Left lung (tissue), 10 donors: ENCODE measurements around the gene PNLIP. TPM values are rescaled to one million over a fixed set of nuclear protein-coding genes. Genes with fewer than 3 reads are reported as not detected.

ENCODE experiments used
- ATAC-seq: fragments of 200-7000 bp; cut with Tn5 transposase; one replicate; pipeline ENCODE4 v1.9.1; 2020; ENCODE audit warnings: moderate library complexity
- DNase-seq, 4 donors: peaks; one replicate each; pipeline ENCODE4 v3.0.0-alpha.2; 2013 to 2020
- H3K27ac ChIP-seq, 2 donors: fragments of 200-600 bp; sonication (generic) in 1 of 2; one replicate each; pipeline versions ENCODE4 v1.5.0 to v1.8.0; 2020 to 2021
- H3K27me3 ChIP-seq, 2 donors: fragments of 200-600 bp; sonication (generic) in 1 of 2; one replicate each; pipeline versions ENCODE4 v1.5.0 to v1.8.0; 2020 to 2021
- H3K36me3 ChIP-seq, 2 donors: fragments of 200-600 bp; sonication (generic) in 1 of 2; one replicate each; pipeline versions ENCODE4 v1.5.0 to v1.8.0; 2020 to 2021
- H3K4me1 ChIP-seq, 2 donors: fragments of 200-600 bp; one replicate each; pipeline ENCODE4 v1.8.0; 2021
- H3K4me3 ChIP-seq, 2 donors: fragments of 200-600 bp; sonication (generic) in 1 of 2; one replicate each; pipeline versions ENCODE4 v1.5.0 to v1.8.0; 2020 to 2021; ENCODE audit warnings: mild to moderate bottlenecking in 1 of 2
- H3K9me3 ChIP-seq, 2 donors: fragments of 200-600 bp; sonication (generic) in 1 of 2; one replicate each; pipeline versions ENCODE4 v1.5.0 to v1.8.0; 2020 to 2021
- intact Hi-C, 2 donors: fragments of 100-400 bp; cut with DNase I; formaldehyde crosslinking; loops; one replicate each; pipeline versions ENCODE4 v1.11.2 to v1.14.2; 2022
- polyA plus RNA-seq, 6 donors: library from polyadenylated mRNA; unstranded; fragments of 120-200 nt; gene quantifications; one replicate each; pipeline ENCODE4 v1.2.1, GENCODE V29; 2013; ENCODE audit not compliant: insufficient read length in 6 of 6
- total RNA-seq, 2 donors: library from RNA; stranded (reverse); fragmentation: NEBNext Ultra II Directional; extraction: Animal tissue kit (Norgen Biotek cat#: 25700); gene quantifications; one replicate each; pipeline ENCODE4 v1.2.1, GENCODE V29; 2021
- TF ChIP-seq, protein P1 (sequence below), 2 donors: fragments of 200-600 bp; sonication (generic) in 1 of 2; IDR thresholded peaks; one replicate each; pipeline versions ENCODE4 v1.5.0 to v1.8.0; 2021; ENCODE audit warnings: antibody characterized with exemption in 2 of 2
- donor health status: DM: no; HTN: yes; CAD: no.
- donor health status: DM: no; HTN: no; CAD: no.

The PNLIP gene
- total and polyA plus RNA-seq, 8 donors: not detected

DNA sequence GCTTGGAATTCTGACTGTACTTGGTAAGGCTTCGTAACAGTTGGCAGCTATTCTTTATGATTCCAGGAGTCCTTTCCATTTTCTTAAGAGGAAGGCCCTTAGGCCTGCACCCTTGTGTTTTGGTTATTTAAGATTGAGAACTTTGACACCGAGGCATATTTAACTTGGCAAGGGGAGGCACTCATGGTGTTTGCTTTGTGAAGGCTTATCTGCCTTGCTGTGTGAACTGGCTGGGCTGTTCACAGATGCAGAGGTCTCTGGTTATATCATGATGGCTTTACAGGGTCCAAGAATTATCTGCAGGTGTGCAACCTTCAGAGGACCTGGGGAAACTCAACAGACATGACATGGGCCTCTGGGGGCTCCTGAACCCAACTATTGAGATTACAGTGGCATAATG lies 44.2 kb downstream of the PNLIP start:
- no peak overlapping the region for H3K4me3 ChIP-seq
- H3K27me3 ChIP-seq: no peaks in the 10 kb centered on the region
- intact Hi-C loops: no loop called here
- H3K36me3 ChIP-seq: no peaks in the 10 kb centered on the region
- no peak overlapping the region for H3K27ac ChIP-seq
- TF ChIP-seq, protein P1, sequence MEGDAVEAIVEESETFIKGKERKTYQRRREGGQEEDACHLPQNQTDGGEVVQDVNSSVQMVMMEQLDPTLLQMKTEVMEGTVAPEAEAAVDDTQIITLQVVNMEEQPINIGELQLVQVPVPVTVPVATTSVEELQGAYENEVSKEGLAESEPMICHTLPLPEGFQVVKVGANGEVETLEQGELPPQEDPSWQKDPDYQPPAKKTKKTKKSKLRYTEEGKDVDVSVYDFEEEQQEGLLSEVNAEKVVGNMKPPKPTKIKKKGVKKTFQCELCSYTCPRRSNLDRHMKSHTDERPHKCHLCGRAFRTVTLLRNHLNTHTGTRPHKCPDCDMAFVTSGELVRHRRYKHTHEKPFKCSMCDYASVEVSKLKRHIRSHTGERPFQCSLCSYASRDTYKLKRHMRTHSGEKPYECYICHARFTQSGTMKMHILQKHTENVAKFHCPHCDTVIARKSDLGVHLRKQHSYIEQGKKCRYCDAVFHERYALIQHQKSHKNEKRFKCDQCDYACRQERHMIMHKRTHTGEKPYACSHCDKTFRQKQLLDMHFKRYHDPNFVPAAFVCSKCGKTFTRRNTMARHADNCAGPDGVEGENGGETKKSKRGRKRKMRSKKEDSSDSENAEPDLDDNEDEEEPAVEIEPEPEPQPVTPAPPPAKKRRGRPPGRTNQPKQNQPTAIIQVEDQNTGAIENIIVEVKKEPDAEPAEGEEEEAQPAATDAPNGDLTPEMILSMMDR (IDR thresholded peaks at IDR 0.05): no peak
- no peaks in the 10 kb centered on the region for H3K9me3 ChIP-seq
- ATAC-seq (peak; percentile 94), DNase-seq (peak in 1 of 4 donors; percentile 62)
- H3K4me1 ChIP-seq: no peaks in the 10 kb centered on the region

GRCh38 chr10:116590590-116591444 lies 45.1 kb downstream of the PNLIP start, which contains the start of gene PNLIPRP1:
PNLIPRP1 (plus strand) TSS chr10:116590959; CDS start chr10:116591130, 171 bp downstream.
- Histone ChIP-seq H3K9me3 (no peaks in the 10 kb centered on the region), H3K27ac (no peak within 1 kb of the TSS), H3K4me3 (no peak within 1 kb of the TSS), H3K36me3 (no peaks in the 10 kb centered on the region), H3K4me1 (no peaks in the 10 kb centered on the region), H3K27me3 (no peaks in the 10 kb centered on the region)
- intact Hi-C loops: no loop called here
- TF ChIP-seq, protein P1 (IDR thresholded peaks at IDR 0.05): no peak
- DNase-seq (no peak), ATAC-seq (peak; percentile 63)

DNA sequence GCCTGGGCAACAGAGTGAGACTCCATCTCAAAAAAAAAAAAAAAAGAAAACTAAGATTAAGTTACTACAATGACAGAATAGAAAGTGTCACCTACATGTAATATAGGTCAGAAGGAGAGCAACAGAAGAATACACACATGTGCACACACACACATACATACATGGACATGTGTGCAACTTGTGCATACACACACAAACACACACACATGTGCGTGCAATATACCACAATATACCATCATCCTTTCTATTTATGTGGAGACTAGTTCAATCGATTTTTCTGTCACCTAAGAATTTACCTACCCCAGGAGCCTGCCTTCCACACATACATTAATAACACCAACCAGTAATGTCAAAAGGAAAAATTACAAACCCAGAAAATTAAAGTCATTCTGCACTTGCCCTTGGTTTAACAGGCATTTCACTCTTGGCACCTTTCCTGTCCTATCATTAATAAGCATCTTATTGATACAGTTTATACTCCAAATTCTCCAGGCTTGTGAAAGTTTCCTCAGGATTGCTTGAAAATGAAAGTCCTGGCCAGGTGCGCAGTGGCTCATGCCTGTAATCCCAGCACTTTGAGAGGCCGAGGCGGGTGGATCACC lies 47.5 kb downstream of the PNLIP start:
- no peaks in the 10 kb centered on the region for H3K27me3 ChIP-seq
- TF ChIP-seq, protein P1 (IDR thresholded peaks at IDR 0.05): no peak
- intact Hi-C loops: no loop called here

DNA sequence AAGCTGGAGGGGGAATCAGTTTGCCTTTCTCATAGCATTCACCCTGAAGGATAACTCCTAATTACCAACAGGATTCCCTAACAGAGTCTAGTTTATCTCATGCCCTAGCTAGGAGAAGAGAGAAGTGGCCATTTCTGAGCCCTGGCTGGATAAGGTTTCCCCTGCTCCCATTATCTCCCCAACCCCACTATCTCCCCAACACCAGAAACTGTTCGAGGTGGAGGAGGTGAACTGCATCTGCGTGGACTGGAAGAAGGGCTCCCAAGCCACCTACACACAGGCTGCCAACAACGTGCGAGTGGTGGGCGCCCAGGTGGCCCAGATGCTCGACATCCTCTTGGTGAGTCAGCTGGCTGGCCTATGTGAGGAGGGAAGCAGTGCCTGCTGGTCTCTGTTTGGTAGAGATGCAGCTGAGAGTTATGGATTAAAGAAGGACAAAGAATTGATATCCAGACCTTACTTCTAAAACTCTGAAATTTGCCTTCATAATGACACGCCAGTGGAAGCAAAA lies 48.8 kb downstream of the PNLIP start:
- Histone ChIP-seq H3K36me3 (no peaks in the 10 kb centered on the region), H3K4me3 (no peak overlapping the region), H3K27ac (no peak overlapping the region), H3K9me3 (no peaks in the 10 kb centered on the region), H3K27me3 (no peaks in the 10 kb centered on the region), H3K4me1 (no peaks in the 10 kb centered on the region)
- intact Hi-C loops: no loop called here
- DNase-seq (no peak), ATAC-seq (no peak)
- TF ChIP-seq, protein P1 (IDR thresholded peaks at IDR 0.05): no peak

More for the DNA sequence above, 47.5 kb downstream of the PNLIP start:
- H3K27ac ChIP-seq: no peak overlapping the region
- no peak for DNase-seq
- H3K9me3 ChIP-seq: no peaks in the 10 kb centered on the region
- no peaks in the 10 kb centered on the region for H3K36me3 ChIP-seq
- no peak overlapping the region for H3K4me3 ChIP-seq
- no peak for ATAC-seq
- H3K4me1 ChIP-seq: no peaks in the 10 kb centered on the region

DNA sequence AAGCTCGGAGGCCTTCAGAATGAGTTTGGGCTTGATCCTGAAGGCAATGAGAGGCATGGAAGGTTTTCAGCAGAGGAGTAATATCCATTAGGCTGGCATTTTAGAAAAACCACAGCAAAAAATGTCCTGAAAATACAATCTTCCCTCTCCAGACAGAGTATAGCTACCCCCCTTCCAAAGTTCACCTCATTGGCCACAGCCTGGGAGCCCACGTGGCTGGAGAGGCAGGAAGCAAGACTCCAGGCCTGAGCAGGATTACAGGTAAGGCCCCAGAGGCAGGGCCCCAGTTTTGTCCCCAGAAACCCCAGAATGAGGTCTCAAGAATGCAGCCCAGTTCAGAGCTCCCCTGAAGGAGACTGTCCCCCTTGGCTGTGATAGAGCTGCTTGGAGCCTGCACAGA lies 50.3 kb downstream of the PNLIP start:
- Histone ChIP-seq H3K9me3 (no peaks in the 10 kb centered on the region), H3K4me3 (no peak overlapping the region), H3K4me1 (no peaks in the 10 kb centered on the region), H3K36me3 (no peaks in the 10 kb centered on the region), H3K27me3 (no peaks in the 10 kb centered on the region), H3K27ac (no peak overlapping the region)
- DNase-seq: no peak
- ATAC-seq: no peak
- intact Hi-C loops: no loop called here
- TF ChIP-seq, protein P1 (IDR thresholded peaks at IDR 0.05): no peak
